GM19397 (cell line): ENCODE data around the gene KRT75.

ENCODE experiments used
- ATAC-seq: cut with Tn5 transposase; IDR thresholded peaks from one replicate; pipeline ENCODE4 v1.9.1; 2021; ENCODE audit warnings: mild to moderate bottlenecking, moderate library complexity; ENCODE audit not compliant: unreplicated experiment

Gene KRT75

DNA sequence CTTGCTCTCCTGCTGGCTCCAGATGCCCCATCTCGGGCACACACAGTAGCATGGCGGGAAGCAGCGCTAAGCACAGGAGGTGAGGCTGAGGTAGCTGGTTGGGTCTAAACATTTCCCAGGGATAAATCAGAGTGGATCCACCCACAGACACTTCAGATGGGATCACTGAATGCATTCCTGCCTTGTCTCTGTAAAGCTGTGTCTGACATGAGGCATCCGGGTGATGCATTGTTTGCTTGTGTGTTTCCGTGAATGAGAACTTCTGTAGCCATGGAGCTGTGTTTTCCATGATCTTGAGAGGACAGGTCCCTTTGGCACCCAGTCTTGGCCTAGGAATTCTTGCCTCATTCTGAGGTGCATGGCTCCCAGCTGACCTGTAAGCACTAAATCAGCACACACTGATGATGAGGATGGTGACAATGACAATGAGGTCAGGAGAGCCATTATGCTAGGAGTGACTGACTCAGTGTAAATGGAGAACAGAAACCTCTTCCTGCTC is 6.7 kb upstream of the KRT75 start:
- no peak for ATAC-seq

DNA sequence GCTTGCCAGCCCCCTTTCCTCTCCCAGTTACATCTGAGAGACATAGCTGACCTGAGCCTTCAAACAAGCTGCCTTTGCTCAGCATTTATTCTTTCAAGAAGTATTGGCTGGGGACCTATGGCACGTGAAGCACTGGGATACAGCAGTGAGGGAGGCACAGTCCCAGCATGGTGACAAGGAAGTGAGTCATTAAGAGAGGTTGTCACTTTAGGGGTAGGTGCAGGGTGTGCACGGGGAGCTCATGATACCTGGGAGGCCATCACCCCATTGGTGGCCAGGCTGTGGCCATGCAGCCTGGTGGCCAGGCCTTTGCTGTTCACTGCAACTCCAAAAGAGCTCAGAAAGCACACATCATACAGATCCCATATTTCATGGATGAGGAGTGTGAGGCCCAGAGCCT is 5.7 kb upstream of the KRT75 start:
- ATAC-seq, result no peak

DNA sequence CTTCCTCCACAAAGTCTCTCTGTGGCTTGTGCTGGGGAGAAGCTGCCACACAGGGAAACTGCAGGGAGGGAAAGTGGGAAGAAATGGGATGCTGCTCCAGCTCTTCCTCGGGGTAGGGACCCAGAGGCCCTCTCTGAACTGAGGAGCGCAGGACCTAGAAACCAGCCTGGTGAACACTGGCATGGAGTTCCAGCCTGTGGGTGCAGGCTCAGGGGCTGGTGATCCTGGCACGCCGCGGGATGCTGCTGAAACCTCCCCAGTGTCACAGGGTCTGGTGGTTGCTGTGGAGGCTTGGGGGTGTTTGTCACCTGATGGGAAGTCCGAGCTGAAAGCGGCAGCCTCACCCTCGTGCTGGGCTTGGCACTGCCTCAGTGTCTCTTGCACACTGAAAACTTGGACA is 5.2 kb upstream of the KRT75 start:
- no peak for ATAC-seq

DNA sequence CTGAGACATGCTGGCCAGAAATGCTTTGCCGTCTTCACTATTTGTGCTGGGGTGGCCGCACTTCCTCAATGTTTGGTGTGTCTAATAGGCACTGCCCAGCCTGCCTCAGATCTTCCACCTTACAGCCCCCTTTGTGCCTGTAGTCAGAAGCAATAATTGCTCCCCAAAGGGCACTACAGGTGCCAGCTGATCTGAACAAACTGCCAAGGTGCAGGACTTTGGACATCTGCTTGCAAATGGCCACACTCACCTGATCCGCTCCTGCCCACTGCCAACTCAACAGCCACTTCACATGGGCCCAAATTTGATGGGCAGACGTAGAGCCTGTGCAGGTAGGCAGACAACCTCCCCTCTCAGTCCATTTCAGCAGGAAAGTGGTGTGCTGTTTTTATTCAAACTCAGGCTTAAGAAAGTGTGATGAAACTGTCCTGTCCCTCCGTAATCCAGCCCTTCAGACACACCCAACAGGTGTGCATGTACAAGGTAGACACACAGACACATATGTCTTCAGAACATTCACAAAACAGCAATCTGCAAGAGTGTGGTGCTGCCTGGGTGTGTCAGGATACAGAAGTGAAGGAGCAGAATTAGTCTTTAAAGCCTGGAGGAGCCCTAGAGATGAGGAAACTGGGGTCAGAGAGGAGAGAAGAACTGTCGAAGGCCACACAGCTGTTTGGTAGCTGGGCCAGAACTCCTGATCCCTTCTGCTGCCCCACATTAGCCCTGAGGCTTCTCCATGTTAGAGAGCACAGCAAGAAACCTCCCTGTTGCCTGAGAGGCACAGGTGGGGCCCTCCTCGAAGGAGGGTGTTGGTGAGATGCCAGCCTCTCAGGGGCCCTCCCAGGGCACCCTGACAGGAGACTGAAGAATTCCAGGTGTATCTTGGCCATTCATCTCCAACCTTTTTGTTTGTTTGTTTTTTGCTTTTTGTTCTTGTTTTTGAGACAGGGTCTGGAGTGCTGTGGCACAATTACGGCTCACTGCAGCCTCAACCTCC is 4.4 kb upstream of the KRT75 start:
- no peak for ATAC-seq

DNA sequence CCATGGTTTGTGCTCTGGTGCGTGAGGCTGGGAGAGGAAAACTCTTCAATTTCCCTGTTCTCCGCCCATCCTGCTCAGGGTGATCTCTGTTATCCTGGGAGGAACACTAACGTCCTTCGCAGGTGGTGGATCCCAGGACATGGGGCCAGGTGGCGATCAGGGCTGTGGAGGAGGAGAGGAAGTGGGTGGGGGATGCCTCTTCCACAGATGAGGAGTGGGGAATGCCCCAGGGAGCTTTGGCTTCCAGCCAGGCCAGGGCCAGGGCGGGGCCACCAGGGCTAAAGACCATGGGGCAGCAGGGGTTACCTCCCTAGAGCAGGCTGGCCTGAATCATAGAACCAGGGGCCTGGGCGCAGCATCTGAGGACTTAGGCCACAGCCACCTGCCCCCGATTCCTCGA is 3.3 kb upstream of the KRT75 start:
- ATAC-seq, result no peak

DNA sequence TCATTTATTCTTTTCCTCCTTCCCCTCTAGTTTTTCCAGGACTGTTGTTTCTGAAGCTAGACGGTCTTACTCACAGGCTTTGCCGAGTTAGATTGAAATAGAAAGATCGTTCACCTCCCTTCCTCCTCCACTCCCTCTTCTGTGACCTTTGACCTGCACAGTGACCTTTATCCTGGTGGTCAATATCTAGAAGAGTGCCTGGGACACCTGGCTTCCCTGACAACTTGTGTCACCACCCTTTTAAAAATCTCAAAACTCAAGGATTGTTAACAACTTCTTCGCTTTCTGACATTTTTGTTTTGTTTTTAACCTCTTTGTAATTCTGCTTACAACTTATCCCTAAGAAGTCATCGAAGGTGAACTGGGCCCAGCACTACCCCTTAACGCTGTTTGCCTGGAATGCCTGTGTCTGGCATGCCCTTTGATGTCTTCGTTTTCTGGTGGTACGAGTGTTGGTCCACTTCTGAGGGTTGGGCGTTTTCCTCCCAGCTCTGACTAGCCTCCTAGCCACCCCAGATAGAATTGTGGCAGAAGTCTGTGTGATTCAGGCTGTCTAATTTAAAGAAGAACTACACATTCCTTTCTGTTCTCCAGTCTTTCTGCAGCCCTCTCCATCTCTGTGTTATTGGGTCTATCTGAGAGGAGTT is 2.8 kb upstream of the KRT75 start:
- no peak for ATAC-seq

DNA sequence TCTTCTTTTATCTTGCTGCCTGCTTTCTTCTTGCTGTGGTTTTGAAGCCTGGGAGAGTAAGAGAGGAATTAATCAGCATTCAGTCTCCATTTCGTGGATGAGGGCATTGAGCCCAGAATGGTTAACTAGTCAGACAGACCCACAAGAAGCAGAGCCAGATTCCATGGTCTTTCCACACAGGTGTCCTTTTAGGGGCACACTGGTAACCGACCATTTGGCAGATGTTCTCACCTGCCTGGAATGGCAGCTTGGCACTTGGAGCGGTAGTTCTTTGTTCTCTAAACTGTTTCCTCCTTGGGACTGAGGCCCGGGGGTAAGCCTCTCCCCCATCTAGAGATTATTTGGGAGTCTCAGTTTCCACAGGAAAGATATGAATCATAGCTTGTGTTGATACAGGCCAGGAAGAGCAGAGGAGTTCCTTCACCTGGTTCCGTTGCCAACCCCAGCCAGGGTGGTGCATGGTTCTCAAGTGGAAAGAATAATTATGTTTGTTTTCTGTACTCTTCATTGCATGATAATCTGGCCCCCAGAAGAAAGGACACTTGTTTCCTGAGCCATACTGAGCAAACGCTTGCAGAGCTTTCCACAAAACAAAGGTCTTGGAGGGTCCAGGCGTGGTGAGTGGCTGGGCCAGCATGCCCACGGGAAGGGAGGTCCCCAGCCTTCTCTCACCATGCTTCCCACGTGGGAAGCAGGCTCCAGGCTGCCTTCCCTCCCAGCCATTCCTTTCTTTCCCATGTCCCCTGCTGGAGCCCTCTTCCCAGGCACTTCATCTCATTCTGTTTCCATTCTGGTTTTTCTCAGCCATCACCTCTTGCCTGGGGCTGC is 2.0 kb upstream of the KRT75 start:
- no peak for ATAC-seq

DNA sequence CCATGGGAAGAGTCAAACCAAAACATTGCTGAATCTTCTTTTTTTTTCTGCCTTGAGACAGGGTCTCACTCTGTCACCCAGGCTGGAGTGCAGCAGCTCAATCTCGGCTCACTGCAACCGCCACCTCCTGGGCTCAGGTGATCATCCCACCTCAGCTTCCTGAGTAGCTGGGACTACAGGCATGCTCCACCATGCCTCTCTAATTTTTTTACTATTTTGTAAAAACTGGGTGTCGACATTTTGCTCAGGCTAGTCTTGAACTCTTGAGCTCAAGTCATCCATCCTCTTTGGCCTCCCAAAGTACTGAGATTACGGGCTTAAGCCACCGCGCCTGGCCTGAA is 1.5 kb upstream of the KRT75 start:
- ATAC-seq, result no peak

DNA sequence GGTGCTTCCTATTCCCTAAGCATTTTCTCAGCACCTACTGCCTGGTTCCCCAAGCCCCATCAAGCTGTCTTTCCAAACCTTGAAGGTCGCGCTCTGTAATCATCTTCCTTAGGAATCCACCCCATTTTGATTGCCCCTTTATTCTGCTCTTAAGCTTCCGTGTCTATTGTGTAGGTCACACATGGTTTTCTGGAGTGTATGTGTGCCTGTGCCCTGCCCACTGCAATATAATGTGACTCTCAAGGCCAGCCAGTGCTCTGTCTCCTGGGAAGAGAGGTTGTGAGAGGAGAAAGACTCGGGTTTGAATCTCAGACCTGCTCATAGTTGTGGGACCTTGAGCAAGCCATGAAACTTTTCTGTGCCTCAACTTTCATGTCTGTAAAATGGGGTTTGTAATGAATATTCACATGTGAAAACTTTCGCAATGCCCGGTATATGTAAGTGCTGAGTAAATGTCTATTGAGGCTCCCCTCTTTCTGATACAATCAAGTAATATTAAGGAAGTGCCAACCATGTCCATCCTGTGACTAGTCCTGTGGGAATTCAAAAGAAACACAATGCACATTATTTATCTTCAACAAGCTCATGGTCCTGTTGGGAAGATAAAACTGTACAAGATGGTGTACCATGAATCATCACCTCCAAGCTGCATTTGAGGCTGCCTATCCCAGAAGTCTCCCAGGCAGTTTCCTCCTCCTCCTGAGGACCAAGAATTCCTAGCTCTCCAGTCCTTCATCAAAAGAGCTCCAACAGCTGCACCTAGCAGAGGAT is 774 bp upstream of the KRT75 start:
- no peak for ATAC-seq

DNA sequence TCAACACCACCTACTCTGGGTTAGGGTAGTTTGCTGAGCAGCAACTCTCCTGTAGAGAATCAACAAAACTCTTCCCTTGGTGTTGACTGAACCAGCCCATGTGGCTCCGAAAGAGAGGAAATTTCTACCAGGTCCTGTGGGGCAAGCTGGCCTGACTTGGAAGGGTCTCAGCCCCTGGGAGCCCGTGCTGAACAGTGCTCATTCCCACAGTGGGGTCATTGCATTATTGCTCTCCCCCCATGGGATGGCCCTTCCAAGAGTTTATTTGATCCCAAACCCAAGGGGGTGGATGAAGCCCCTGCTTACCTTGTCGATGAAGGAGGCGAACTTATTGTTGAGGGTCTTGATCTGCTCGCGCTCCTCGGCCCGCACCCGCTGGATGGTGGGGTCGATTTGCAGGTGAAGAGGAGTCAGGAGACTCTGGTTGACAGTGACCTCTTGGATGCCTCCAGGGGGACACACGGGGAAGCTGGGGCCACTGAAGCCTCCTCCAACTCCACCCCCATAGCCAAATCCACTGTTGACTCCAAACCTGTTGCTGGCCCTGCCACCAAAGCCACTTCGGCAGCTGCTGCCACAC is 580 bp downstream of the KRT75 start:
- no peak for ATAC-seq

DNA sequence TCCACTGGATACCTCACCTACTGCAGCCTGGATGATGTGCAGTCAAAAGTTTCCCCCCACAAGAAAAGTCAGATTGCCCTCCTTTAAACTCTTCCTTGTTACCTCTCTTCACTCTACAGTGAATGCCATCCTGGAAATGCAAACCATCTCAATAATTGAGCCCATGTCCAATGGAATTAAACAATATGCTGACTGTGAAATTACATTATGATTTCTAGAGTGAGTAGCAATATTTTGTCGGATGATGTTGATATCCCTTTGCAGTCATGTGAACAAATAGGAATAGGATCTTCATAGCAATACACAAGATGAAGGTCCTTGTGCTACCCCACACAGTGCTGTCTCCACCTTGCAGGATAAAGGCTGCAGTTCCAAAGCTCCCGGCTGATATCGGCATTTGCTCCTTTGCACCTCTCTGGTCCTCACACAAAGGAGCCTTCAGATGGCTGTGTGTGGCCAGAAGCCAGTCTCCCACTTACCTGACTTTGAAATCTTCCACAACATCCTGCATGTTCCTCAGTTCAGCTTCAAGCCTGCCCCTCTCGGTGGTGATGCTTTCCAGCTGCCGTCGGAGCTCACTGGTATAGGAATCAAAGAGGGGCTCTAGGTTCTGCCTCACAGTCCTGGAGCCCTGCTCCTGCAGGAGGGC is 1.5 kb downstream of the KRT75 start:
- ATAC-seq, result no peak

DNA sequence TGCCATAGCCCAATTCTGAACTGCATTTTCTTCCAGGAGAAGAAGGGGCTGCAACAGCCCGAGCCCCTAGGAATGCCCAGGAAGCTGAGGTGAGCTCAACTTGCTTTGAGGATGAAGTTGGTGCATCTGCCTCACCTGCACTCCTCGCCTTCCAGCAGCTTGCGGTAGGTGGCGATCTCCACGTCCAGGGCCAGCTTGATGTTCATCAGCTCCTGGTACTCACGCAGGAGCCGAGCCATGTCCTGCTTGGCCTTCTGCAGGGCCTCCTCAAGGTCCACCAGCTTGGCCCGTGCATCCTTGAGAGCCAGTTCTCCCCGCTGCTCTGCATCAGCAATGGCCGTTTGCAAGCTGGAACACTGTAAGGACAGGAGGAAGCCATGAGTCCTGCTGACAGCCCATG is 6.0 kb downstream of the KRT75 start:
- no peak for ATAC-seq

DNA sequence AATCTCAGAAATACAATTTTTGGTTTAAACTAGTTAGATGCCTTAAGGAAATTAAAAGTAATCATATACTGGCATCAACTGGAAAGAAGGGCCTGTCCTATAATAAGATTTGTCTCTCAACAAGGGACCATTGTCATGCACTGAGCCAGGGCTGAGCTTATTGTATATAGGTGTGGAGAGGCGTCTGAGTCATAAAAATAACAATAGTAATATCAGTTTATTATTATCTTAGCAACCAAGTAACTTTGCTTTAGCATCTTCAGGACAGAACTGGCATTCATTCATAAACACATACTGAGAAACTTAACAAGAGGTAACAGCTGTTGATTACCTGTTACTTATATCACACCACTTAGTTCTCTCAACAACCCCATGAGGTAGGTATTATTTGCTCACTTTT is 7.1 kb downstream of the KRT75 start:
- ATAC-seq, result no peak

DNA sequence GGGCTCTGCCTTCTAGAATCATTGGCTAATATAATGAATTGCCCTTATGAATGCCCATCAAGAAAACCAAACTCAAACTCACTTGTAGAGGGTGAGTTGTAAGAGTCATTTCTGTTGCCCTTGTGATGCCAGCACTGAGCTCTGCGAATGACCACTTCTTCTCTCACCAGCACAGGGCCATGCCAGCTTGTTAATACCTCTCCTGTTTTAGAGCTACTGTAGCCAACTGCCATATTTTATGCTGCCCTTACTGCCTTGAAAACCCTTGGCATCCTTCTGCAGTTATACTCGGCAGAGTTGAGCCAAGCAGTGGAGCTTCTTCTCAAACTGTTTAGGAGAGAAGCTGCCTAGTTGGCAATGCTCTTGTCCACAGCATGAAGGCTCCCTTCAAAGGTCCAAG is 8.1 kb downstream of the KRT75 start:
- ATAC-seq, result no peak

DNA sequence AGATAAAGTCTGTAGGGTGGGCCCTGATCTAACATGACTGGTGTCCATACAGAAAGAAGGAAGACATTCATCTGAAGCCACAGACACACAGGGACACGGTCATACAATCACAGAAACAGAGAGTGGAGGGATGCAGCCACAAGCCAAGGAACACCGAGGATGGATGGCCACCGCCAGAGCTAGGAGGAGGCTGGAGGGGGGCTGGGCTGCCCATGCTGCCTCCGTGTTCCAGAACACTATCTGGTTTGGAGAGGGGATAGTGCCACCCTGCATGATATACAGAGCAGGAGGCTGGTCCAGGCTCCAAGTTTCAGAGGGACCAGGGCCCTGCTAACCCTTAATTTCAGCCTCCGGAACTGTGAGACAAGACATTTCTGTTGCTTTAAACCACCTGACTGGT is 8.7 kb downstream of the KRT75 start:
- ATAC-seq, result no peak

DNA sequence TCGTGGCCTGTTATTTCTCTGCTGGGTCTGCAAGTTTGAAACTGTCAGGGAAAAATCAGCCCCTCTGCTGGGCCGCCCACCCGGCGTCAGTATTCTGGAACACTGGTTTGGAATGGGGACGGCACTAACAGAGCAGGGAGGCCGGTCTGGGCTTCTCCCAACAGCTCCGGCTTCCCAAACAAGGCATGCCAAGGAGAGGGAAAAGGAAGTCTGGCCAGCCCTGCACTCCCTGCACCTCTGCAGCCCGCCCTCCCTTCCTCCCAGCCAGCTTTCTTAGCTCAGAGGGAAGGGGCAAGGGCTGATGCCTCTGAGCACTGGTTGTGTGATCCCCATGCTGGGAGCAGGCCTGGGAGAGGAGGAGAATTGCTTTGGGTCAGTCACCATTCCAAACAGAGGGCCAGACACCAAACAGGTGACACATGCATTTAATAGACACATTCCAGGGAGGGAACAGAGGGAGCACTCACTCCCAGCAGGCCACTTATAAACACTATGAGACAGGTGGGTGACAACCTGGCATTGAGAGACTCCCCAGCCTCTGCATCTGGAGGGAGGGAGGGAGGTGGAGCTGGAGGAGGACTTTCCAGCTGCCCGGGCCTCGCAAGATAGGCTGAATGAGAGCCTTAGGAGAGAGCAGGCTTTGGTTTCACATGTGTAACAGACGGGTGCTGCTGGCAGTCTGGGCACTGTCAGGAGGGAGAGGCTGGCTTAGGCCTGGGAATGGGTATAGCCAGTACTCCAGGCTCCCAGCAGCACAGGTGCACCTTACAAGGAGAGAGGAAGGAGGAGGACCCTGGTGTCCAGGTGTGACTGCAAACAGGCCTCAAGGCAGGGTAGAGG is 10.3 kb downstream of the KRT75 start:
- no peak for ATAC-seq

DNA sequence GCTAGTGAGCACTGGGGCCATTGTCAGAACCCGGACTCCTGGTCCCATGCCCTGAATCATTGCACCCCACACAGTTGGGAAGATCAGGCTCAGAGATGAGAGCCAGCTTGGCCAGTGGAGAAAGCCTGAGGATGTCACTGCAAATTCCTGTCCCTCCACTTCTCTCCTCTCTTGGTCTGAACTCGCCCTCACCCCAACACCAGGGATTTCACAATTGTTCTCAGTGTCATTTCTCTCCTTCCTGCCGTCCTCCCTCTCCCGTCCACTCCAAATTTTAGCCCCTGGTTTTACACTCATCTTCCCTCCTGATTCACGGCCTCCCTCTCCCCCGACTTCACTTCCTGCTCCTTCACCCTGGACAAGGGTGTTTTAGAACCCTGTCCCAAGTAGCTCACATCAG is 11.1 kb downstream of the KRT75 start:
- no peak for ATAC-seq

DNA sequence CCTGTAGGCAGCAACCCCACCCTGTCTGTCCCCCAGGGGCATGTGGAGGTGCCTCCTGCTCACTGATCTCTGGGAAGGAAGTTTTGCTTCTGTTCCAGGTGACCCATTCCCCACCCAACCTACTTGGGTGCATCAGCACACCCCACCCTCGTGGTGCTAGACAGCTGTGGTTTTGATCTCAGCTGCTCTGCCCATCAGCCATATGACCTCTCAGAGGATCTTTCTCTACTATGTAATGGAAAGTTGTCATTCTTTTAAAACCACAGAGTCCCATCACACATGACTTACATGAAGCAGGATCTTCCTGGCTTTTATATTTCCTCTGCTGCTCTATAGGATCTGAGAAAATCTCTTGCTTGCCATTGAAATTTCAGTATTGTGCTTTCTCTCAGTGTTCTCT is 14.5 kb downstream of the KRT75 start:
- ATAC-seq, result no peak

DNA sequence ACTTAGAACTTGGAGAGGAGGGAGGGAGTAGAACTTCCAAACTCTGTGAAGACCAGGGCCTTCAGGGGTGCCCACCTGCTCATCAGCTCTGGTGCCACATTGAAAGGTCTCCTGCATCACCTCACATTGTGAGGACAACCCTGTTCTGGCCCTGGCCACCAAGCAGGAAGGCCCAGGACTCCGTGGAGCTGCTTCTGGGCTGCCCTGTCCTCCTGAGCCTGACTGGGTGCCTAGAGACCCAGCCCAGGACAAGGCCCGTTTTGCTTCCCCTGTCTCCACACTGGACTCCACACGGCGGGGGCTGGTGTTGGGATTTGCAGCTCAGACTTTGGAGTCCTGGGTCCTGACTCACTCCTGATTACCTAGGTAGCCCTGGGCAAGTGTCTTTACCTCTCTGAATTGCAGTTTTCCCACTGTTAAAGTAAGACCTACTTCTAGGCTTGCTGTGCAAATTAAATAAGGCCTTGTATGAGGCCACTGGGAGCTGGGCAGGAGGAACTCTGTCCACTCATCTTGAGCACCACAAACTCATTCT is 15.5 kb downstream of the KRT75 start:
- no peak for ATAC-seq
